GM08714 (cell line): Measurements from ENCODE around the gene RIPK3.
"Not testable (repeated sequence)": the region's sequence is repeated elsewhere in the genome, so short reads cannot be mapped to it uniquely, and the experiment has no call there.

Experiments
- H3K4me3 ChIP-seq: fragments of 200-500 bp; sonication (Bioruptor generic); 2 replicates; pipeline ENCODE4 v1.5.1; 2014; ENCODE audit warnings: mild to moderate bottlenecking, low read length, inconsistent platforms
- ZNF274 ChIP-seq: IDR thresholded peaks from 2 replicates; pipeline ENCODE4 v1.6.1; 2012; ENCODE audit warnings: mild to moderate bottlenecking, low read depth, low read length

Gene RIPK3

GRCh38 chr14:24365600-24366412 lies 26.0 kb upstream of the RIPK3 start:
- H3K4me3 ChIP-seq = peak overlapping the region; percentile 34; the same call in 1 of the 2 replicates

GRCh38 chr14:24364841-24365240 lies 25.1 kb upstream of the RIPK3 start:
- no peak for TF ChIP-seq ZNF274
- H3K4me3 ChIP-seq = no peak overlapping the region

More at GRCh38 chr14:24365600-24366412, 26.0 kb upstream of the RIPK3 start:
- TF ChIP-seq ZNF274 = no peak

GRCh38 chr14:24363401-24363800 lies 23.6 kb upstream of the RIPK3 start:
- H3K4me3 ChIP-seq = no peak overlapping the region
- TF ChIP-seq ZNF274 = no peak

GRCh38 chr14:24362241-24362960 lies 22.6 kb upstream of the RIPK3 start:
- TF ChIP-seq ZNF274 = no peak
- no peak overlapping the region for H3K4me3 ChIP-seq

DNA sequence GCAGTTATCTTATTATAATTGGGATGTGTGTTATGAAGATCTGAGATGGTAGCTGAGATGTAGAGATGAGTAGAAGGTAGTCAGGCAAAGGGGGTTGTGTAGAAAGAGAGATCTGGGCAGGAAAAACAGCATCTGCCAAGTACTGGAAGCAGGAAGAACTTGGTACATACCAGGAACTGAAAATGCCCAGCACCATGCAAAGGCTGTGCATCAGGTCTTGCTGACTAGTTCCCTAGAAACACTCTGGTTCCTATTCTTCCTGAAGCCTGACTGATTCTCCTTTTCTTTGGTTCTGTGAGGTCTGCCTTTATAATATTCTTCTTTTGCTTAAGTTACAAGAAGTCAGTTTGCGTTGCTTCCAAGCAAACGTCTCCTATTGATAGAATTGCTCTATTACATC lies 21.5 kb upstream of the RIPK3 start:
- TF ChIP-seq ZNF274 = no peak
- H3K4me3 ChIP-seq = no peak overlapping the region

DNA sequence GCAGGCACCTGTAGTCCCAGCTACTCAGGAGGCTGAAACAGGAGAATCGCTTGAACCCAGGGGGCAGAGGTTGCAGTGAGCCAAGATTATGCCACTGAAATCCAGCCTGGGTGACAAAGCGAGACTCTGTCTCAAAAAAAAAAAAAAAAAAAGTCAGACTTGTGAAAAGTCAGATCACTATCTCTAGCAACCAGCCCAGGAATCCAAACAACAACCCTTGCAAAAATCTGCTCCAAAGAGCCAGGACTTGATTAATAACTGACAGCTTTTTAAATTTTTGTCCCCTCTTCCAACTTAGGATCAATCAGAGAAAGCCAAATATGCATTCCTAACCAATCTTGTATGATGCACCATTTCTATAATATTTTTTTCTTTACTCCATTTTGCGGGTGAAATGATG lies 20.5 kb upstream of the RIPK3 start:
- no peak for TF ChIP-seq ZNF274
- H3K4me3 ChIP-seq = no peak overlapping the region

GRCh38 chr14:24356208-24356607 lies 16.4 kb upstream of the RIPK3 start:
- TF ChIP-seq ZNF274 = no peak
- H3K4me3 ChIP-seq = no peak overlapping the region

DNA sequence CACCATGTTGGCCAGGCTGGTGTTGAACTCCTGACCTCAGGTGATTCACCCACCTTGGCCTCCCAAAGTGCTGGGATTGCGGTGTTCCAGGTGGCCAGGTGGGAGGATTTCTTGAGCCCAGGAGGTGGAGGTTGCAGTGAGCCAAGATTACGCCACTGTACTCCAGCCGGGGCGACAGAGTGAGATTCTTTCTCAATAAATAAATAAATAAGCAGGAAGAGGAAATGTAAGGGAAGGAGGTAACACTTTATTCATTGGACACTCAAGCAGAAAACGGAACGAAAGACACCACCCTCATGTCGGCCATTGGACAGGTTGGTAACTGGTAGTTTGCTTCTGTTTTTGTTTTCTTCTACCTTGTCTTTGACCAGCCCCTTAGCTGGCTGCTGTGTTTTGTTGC lies 15.2 kb upstream of the RIPK3 start:
- no peak overlapping the region for H3K4me3 ChIP-seq
- no peak for TF ChIP-seq ZNF274

- not testable (repeated sequence) for H3K4me3 ChIP-seq
Observed at GRCh38 chr14:24354482-24354825, 14.7 kb upstream of the RIPK3 start.

DNA sequence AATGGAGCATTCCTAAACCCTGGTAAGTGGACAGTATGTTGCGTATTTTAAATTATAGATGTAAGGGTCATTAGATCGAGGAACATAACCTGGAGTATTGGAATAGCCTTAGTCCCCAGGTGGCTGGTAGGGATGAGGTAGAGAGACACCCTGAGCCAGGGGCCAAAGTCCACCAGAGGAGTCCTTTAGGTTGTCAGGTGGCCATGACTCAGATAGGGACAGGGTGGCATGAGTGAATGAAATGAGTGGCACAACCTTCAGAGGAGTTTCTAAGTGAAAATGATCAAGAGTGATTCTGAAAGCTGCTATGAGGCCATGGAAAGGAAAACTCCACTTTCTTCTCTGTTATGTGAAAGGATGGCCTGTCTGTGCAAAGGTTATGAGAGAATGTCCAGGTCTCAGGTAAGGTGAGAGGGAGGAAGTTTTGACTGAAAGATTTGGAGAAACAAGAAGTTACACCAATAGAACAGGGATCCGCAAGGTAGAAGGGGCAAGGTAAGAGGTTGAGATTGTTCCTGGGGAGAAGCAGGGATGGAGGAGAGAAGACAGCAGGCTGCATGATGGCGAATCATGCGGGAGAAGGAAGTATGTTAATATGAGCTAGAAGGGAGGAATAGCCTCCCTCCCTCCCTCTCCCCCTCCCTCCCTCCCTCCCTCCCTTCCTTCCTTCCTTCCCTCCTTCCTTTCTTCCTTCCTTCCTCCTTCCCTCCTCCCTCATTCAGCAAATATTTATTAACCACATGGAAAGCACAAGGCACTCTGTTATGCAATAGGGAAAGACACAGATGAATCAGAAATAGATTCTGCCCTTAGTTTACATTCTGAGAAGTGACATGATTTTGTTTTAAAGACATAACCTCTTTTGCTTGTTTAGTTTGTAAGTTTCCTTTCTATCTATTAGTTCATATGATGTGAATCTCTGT lies 14.0 kb upstream of the RIPK3 start:
- TF ChIP-seq ZNF274 = no peak
- H3K4me3 ChIP-seq = no peak overlapping the region

- no peak for TF ChIP-seq ZNF274
- H3K4me3 ChIP-seq = no peak overlapping the region
Observed at GRCh38 chr14:24351517-24351916, 11.7 kb upstream of the RIPK3 start.

GRCh38 chr14:24349742-24350141 lies 10.0 kb upstream of the RIPK3 start:
- no peak for TF ChIP-seq ZNF274
- no peak overlapping the region for H3K4me3 ChIP-seq

DNA sequence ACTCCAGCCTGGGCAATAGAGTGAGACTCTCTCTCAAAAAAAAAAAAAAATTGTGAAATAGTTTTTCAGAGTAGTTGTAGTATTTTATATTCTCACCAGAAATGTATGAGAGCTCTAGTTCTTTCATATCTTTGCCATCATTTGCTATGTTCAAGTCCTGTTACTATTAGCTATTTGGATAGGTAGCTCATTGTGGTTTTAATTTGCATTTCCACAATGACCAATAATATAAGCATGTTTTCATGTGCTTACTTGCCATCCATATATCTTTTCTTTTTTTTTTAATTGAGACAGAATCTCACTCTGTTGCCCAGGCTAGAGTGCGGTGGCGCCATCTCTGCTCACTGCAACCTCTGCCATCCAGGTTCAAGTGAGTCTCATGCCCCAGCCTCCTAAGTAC lies 8.4 kb upstream of the RIPK3 start:
- no peak overlapping the region for H3K4me3 ChIP-seq
- no peak for TF ChIP-seq ZNF274

DNA sequence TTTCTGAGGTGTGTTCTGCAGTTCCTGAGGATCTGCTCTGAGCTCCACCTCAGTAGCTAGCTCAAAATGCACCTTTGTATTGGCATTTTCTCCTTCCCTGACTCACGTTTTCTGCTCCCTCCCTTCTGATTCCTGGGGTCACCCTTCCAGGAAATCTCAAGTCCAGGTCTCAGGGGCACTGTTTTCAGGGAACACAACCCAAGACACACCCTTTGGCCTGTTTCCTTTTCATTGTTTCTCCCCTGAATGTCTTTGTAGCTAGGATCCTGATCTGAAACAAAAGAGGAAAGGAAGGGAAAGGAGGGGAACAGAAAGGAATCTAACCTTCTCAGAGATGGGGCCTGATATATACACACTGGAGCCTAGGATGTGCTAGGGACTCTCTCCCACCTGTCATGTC lies 7.3 kb upstream of the RIPK3 start:
- no peak overlapping the region for H3K4me3 ChIP-seq
- no peak for TF ChIP-seq ZNF274
